Colonic mucosa (tissue), 4 donors: ENCODE results near the gene EPB41L2. TPM values are rescaled to one million over a fixed set of nuclear protein-coding genes. Genes with fewer than 3 reads are reported as not detected.

Experiments used
- DNase-seq: peaks from one replicate; pipeline ENCODE4 v3.0.0-alpha.2; 2020
- H3K27ac ChIP-seq: fragments of 200-600 bp; one replicate; pipeline ENCODE4 v1.8.0; 2021
- H3K27me3 ChIP-seq: fragments of 200-600 bp; one replicate; pipeline ENCODE4 v1.8.0; 2021
- H3K36me3 ChIP-seq: fragments of 200-600 bp; one replicate; pipeline ENCODE4 v1.8.0; 2021
- H3K4me1 ChIP-seq: fragments of 200-600 bp; one replicate; pipeline ENCODE4 v1.8.0; 2021; ENCODE audit warnings: mild to moderate bottlenecking
- H3K4me3 ChIP-seq: fragments of 200-600 bp; one replicate; pipeline ENCODE4 v1.8.0; 2021
- H3K9ac ChIP-seq, 2 donors: one replicate each; pipeline ENCODE4 v1.7.0; 2013; ENCODE audit warnings: control low read depth in 2 of 2, low read depth in 2 of 2, low read length in 2 of 2
- H3K9me3 ChIP-seq: fragments of 200-600 bp; one replicate; pipeline ENCODE4 v1.8.0; 2021
- intact Hi-C: fragments of 100-400 bp; cut with DNase I; formaldehyde crosslinking; loops from one replicate; pipeline ENCODE4 v1.14.1; 2022
- total RNA-seq, 2 donors: library from RNA; stranded (reverse); fragmentation: NEBNext Ultra II Directional in 1 of 2; extraction: Animal tissue kit (Norgen Biotek cat#: 25700) in 1 of 2; gene quantifications; one replicate each; pipeline ENCODE4 v1.2.1, GENCODE V29; 2021
- TF ChIP-seq, protein P1 (sequence below): fragments of 200-600 bp; IDR thresholded peaks from one replicate; pipeline ENCODE4 v1.8.0; 2022; ENCODE audit warnings: antibody characterized with exemption, mild to moderate bottlenecking
- donor health status: healthy.
- donor health status: DM: no; HTN: no; CAD: no.
- donor health status: DM: no; HTN: no; CAD: no.

Gene EPB41L2
- total RNA-seq, 2 donors from 2014 or later, result 106 to 113 TPM

DNA sequence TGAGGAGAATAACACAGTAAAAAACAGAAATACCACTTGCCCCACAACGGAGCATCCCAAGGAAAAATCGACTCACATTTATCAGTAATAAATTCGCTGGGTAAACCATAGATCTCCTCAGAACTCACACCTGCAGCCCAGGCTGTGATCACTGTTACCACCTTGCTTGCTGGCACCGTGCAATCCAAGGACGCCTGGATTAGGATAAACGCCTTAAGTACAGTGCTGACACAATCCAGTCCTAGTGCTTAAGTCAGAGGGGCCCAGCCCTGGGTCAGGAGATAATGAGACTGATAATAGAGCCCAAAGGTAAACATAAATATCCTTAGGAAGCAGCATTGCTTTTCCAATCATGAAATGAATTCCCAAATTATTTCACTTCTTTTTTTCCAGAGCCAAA lies 62.5 kb downstream of the EPB41L2 start:
- Histone ChIP-seq H3K9ac (no peak overlapping the region), H3K4me3 (no peak overlapping the region), H3K27me3 (no peaks in the 10 kb centered on the region), H3K36me3 (no peaks in the 10 kb centered on the region), H3K9me3 (no peaks in the 10 kb centered on the region), H3K27ac (no peak overlapping the region), H3K4me1 (peaks cover 4% of the 10 kb centered on the region)
- DNase-seq, result no peak
- TF ChIP-seq, protein P1, sequence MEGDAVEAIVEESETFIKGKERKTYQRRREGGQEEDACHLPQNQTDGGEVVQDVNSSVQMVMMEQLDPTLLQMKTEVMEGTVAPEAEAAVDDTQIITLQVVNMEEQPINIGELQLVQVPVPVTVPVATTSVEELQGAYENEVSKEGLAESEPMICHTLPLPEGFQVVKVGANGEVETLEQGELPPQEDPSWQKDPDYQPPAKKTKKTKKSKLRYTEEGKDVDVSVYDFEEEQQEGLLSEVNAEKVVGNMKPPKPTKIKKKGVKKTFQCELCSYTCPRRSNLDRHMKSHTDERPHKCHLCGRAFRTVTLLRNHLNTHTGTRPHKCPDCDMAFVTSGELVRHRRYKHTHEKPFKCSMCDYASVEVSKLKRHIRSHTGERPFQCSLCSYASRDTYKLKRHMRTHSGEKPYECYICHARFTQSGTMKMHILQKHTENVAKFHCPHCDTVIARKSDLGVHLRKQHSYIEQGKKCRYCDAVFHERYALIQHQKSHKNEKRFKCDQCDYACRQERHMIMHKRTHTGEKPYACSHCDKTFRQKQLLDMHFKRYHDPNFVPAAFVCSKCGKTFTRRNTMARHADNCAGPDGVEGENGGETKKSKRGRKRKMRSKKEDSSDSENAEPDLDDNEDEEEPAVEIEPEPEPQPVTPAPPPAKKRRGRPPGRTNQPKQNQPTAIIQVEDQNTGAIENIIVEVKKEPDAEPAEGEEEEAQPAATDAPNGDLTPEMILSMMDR, result no peak
- intact Hi-C loops, result no loop called here

DNA sequence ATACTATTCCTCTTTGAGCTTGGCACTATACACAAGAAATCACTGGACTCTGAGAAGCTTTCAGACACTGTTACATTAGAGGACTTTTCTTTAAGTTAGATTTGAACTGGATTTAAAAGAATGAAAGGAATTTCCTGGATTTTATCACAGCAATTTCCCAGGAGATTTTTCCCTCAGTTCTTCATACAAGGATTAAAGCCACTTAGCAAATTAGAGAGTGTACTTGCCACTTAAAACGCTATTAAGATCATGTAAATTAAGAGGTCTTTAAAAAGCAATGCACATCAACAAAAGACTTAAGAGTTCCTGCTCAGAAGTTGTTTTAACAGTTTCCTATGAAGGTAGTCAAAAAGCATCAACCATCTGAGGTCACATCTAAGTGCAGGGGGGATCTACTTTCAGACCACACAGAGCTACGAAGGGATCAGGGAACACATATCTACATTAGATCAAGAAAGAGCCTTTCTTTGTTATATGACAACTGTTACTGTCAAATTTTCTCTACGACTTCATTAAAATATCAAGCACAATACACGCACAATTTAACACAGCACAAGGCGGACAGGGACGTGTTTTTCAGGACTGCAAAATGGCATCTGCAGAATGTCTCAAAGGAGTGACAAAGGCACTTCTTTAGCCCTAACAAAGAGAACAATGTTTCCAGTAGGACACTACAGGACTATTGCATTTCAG lies 65.8 kb downstream of the EPB41L2 start:
- peaks cover 6% of the 10 kb centered on the region for H3K4me1 ChIP-seq
- intact Hi-C loops, result no loop called here
- H3K9me3 ChIP-seq, result no peaks in the 10 kb centered on the region
- no peak overlapping the region for H3K27ac ChIP-seq
- DNase-seq, result no peak
- no peak overlapping the region for H3K4me3 ChIP-seq
- TF ChIP-seq, protein P1, result no peak
- H3K36me3 ChIP-seq, result no peaks in the 10 kb centered on the region
- H3K9ac ChIP-seq, result no peak overlapping the region
- no peaks in the 10 kb centered on the region for H3K27me3 ChIP-seq

DNA sequence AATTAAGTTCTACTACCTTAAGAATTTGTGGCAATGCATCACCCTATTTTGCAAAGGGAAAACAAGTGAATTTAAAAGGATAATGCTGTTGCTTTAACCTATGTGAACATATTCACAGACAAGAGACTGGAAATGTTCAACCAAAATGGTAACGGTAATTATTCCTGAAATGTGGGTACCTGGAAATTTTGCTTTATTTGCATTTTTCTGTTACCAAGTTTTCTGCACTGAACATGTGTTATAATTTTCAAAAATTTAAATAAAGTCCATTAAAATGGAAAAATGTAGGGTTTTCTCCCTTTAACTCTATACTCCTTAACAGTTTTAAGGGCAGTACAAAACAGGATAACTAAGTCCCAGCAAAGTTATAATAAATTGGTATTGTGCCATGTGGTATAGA lies 66.4 kb downstream of the EPB41L2 start:
- Histone ChIP-seq H3K9ac (no peak overlapping the region), H3K36me3 (no peaks in the 10 kb centered on the region), H3K27me3 (no peaks in the 10 kb centered on the region), H3K4me1 (peaks cover 6% of the 10 kb centered on the region), H3K9me3 (no peaks in the 10 kb centered on the region), H3K4me3 (no peak overlapping the region), H3K27ac (no peak overlapping the region)
- TF ChIP-seq, protein P1, result no peak
- intact Hi-C loops, result no loop called here
- no peak for DNase-seq

DNA sequence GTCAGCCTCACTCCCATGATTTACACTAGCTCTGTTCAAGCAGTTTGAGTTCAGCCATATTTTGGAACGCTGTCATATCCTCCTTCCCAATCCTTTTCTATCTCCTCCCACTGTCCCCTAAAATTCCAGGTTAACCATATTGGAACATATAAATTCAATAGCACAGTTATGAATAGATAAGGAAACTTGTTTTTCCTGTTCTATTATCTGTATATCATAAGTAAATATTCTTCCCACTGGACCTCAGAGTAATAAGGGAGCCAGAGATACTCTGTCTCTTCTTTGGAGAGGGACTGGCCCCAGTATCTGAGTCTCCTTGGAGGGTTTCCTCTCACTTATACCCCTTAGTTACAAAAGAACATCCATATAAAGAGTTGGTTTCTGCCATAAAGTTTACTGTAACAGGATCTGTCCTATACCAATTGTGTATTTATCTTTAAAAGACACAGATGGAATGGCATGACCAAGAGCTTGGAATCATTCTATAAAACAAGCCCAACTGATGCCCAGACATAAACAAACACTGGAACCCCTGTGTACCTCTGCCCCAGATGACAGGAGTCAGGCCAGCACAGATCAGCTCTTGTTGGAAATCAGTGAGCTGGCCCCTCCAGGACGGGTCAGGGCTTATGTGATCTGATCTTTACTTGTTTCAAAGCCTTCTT lies 67.1 kb downstream of the EPB41L2 start:
- no peak overlapping the region for H3K4me3 ChIP-seq
- H3K27me3 ChIP-seq, result no peaks in the 10 kb centered on the region
- no peaks in the 10 kb centered on the region for H3K9me3 ChIP-seq
- no peak overlapping the region for H3K27ac ChIP-seq
- H3K36me3 ChIP-seq, result no peaks in the 10 kb centered on the region
- peaks cover 6% of the 10 kb centered on the region for H3K4me1 ChIP-seq
- no peak overlapping the region for H3K9ac ChIP-seq
- DNase-seq, result no peak
- TF ChIP-seq, protein P1, result no peak
- intact Hi-C loops, result no loop called here

DNA sequence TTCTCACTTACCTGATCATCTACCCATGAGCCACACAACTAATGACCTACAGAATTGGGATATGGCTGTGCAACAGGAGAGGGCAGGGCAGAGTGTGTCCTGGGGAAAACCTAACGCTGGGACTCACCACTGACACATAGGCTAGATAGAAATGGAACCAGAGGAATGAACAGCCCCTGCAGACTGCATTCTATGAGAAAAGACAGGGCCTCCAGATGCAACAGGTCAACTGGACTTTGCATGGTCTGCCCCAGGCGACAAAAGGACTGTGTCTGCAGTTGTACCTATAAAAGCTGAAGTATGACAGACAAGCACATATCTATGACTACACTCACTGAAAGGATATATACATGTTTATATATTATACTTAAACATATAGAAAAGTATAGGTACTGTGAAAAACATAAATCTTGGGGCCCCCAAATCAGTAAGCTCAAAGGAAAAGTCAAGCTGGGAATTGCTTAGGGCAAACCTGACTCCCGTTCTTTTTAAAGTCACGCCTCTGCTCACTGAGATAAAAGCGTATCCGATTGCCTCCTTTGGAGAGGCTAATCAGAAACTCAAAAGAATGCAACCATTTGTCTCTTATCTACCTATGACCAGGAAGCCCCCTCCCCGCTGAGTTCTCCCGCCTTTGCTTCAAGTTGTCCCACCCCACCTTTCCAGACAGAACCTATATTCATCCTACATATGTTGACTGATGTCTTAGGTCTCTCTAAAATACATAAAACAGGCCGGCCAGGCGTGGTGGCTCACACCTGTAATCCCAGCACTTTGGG lies 68.5 kb downstream of the EPB41L2 start:
- Histone ChIP-seq H3K4me3 (no peak overlapping the region), H3K9me3 (no peaks in the 10 kb centered on the region), H3K9ac (no peak overlapping the region), H3K36me3 (no peaks in the 10 kb centered on the region), H3K27ac (no peak overlapping the region), H3K4me1 (peaks cover 6% of the 10 kb centered on the region), H3K27me3 (no peaks in the 10 kb centered on the region)
- TF ChIP-seq, protein P1, result no peak
- DNase-seq, result no peak
- intact Hi-C loops, result no loop called here
